Hematopoietic multipotent progenitor cell treated with erythropoietin and hydrocortisone succinate and interleukin-3 and kit ligand, for 8 days (in vitro differentiated cells): ENCODE results near the gene CABP4.
"Not testable (repeated sequence)": the region's sequence is repeated elsewhere in the genome, so short reads cannot be mapped to it uniquely, and the experiment has no call there.

Source experiments
- DNase-seq: peaks from one replicate; pipeline ENCODE4 v3.0.0-alpha.2; 2015

The CABP4 gene

GRCh38 chr11:67456068-67456705, 1.0 kb downstream of the CABP4 start:
- DNase-seq, result no peak

DNA sequence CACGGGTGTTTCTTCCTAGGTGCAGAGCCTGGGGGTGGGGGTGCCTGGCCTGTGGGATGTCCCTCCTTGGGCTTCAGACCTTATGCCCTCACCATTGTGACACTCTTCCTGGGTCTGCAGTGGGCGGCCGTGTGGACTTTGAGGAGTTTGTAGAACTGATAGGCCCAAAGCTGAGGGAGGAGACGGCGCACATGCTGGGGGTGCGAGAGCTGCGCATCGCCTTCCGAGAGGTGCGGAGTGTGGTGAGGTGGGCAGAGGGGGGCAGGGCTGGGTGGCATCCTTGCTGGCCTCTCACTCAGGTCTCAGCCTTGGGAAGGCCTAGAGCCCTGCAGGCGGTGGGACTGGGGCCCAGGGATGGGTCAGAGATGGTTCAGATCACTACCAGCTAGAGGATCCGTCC, 2.3 kb downstream of the CABP4 start:
- DNase-seq, result no peak

DNA sequence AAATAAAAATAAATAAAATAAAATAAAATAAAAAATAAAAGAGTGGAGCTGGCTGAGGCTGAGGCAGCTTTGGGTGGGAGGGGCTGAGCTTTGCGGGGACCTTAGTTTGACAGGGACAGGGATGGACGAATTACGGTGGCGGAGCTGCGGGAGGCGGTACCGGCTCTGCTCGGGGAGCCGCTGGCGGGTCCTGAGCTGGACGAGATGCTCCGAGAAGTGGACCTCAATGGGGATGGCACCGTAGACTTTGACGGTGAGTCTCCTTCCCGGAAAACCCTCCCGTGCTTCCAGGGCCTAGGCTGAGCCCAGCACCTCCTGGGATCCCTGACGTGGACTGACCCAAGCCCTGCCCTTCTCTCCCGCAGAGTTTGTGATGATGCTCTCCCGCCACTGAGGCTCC, 3.1 kb downstream of the CABP4 start:
- no peak for DNase-seq

- DNase-seq, result no peak
Measured at GRCh38 chr11:67463186-67463585, 8.0 kb downstream of the CABP4 start.

- peak; percentile 25 for DNase-seq
Measured at GRCh38 chr11:67463680-67464410, 8.7 kb downstream of the CABP4 start.

DNA sequence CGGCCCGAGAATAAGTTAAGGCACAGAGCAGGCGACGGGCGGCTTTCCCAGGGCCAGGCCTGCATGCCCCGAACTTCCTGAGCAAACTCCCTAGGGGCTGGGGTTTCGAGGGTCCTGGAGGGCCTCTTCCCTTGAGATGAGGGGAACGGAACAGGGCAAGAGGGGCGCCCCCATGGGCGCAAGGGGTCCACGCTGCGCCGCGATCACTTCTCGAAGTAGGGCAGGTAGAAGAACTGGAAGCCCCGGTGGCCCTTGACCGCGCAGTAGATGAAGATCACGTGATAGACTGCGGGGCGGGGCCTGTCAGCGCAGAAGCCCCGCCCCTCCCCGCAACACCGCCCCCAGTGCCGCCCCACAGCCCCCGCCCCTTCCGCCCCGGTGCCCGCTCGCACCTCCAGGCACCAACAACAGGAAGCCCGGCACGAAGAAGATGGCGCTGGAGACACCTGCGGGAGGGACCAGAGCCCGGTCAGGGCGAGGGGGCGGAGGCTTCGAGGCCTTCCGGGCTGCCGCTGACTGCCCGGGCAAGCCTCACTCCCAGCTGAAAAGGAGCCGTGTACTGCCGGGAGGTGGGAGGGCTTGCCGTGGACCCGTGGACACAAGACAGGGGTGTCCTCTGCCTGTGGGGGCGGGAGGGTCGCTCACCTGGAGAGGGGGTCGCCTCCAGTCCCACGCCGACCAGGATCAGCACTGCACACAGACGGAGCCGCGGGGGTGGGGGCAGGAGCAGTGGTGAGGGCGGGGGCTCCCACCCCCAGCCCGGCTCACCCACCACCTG, 9.4 kb downstream of the CABP4 start:
- DNase-seq, result peak; percentile 86

GRCh38 chr11:67465189-67465510, 10.0 kb downstream of the CABP4 start:
- DNase-seq, result no peak

GRCh38 chr11:67465530-67465929, 10.4 kb downstream of the CABP4 start:
- peak; percentile 53 for DNase-seq

DNA sequence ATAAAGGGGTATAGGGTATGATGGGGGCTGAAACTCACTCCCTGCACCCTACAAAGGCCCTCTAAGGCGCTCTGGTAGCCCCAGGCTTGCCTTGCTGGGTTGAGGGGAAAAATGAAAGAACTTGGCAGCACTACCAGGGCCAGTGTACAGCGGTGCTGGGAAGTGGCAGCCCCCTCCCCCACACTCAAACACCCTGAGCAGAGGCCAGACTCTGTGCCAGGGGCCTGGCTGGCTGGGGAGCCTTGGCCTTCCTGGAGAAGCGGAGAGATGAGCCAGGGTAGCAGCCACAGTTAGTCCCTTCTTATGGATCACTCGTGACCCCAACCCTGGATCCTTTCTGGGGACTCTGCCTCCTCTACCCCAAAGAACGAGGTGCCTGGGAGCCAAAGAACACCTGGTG, 11.2 kb downstream of the CABP4 start:
- no peak for DNase-seq

DNA sequence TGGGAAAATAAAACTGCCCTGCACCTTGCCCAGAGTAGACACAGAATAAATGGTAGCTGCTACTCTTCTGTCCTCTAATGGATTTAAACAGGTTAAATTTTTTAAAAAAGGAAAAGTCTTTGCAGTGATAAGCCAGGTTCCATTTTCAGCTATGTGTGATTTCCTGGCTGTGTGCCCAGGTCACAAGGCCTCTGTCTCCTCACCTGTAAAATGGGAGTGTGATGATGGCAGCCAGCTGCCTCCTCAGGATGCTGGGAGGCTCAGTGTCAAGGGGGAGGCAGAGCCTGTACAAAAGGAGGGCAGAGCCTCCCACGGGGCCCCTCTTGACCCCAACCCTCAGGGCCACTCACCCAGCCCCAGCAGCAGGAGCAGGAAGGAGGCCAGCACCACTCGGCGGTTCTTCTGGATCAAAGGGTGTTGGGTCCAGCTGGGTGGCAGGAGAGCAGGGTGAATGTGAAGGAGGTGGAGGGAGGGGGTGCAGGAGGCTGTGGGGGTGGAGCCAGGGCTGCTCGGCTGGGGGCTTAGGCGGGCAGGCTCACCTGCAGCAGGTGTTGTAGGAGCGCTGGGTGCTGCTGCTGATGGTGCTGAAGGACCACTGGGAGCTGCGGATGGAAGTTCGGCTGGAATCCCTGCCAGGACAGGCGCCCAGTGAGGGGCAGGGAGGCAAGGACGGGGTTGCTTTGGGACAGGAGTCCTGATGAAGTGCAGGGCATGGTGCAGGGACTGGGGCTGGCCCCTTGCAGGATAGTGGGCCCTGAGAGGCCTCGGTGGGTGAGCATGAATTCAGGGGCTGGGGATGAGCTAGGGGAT, 12.0 kb downstream of the CABP4 start:
- no peak for DNase-seq

DNA sequence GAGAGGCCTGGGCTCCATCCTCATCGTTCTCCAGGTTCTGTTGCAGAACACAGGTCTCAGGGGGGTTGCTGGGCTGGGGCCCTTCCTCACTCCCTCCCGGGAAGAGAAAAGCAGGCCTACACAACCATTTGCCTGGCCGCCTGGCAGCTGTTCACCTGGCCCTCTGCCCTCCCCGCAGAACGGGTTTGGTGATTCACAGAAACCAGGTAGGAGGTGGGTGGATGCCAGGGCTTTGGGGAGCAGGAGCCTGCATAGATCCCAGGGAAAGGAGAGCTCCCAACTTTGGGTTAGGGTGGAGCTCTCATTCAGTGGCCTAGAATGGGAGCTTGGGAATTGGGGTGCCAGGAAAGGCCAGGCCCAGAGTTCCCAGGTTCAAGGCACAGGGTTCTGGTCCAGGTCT, 12.9 kb downstream of the CABP4 start:
- no peak for DNase-seq

GRCh38 chr11:67468456-67468758, 13.3 kb downstream of the CABP4 start:
- DNase-seq, result no peak

GRCh38 chr11:67468759-67469507, 13.8 kb downstream of the CABP4 start, which contains the start of gene TMEM134:
TSS of gene TMEM134 (minus strand) at chr11:67469251. CDS start at chr11:67469192, 59 bp downstream.
- peak; percentile 91 for DNase-seq

GRCh38 chr11:67469508-67469811, 14.3 kb downstream of the CABP4 start:
- DNase-seq, result no peak

GRCh38 chr11:67470337-67471002, 15.3 kb downstream of the CABP4 start:
- no peak for DNase-seq

GRCh38 chr11:67472882-67473281, 17.7 kb downstream of the CABP4 start:
- no peak for DNase-seq

DNA sequence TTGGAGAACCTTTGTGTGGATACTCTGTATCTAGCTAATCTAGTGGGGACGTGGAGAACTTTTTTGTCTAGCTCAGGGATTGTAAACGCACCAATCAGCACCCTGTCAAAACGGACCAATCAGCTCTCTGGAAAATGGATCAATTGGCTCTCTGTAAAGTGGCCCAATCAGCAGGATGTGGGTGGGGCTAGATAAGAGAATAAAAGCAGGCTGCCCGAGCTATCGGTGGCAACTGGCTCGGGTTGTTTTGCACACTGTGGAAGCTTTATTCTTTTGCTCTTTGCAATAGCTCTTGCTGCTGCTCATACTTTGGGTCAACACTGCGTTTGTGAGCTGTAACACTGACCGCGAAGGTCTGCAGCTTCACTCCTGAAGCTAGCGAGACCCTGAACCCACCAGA, 21.5 kb downstream of the CABP4 start:
- peak; percentile 28 for DNase-seq

GRCh38 chr11:67477344-67478050, 22.3 kb downstream of the CABP4 start:
- DNase-seq, result not testable (repeated sequence)

DNA sequence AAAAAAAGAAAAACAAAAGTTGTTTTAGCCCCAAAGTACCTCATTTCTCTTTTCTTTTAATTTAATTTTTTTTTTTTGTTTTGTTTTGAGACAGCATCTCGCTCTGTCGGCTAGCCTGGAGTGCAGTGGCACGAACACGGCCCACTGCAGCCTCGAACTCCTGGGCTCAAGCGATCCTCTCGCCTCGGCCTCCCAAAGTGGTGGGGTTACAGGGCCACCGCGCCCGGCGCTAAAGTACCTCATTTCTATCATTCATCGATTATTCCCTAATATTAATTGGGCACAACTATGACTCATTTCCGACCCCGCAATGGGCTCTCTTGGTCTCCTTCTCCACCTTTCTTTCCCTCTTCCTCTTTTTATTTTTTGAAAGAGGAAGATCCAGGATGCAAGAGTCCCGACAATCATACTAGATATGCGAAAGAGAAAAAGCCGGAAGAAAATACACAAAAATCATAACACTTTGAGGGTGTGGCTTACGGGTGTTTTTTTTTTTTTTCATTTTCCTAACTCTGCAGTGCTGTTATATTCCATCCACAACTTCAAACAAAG, 27.2 kb downstream of the CABP4 start:
- DNase-seq, result no peak

DNA sequence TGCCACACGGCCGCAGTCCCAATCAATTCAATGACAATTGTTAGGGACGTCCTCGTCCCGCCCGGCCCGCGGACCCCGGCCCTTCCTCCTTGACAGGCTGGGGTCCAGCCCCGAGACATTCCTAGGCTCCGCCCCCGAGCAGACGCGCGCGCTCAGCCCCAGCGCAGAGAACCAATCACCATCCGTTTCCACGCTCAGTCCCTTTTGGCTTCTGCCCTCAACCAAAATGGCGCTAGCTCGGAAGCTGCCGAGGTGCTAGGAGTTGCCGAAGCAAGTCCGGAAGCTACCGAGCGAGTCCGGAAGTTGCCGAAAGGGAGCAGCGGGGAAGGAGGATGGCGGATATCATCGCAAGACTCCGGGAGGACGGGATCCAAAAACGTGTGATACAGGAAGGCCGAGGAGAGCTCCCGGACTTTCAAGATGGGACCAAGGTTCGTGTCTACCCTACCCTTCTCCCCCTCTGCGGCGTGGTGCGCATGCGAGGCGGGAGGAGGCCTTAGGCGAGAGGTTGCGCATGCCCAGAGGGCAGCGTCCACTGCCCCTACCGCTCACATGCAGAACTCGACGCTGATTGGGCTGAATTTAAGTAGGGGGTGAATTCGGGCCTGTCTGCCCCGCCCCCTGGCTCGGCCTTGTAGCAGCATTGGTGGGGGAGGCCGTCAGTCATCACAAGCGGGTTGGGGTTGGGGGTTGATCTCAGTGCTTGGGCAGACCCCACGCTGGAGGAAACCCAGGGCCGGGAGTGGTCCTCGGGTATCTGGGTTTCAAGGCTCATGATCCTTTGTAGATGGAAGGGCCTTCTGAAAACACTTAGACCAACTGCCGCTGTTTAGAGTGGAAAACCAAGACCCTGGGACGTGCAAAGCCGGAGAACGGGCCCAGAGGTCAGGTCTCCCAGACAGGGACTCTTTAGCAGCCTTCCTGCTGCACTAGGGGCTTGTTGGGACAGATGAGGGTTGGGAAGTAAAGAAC, 28.0 kb downstream of the CABP4 start, which contains the start of gene AIP:
TSS of gene AIP (plus strand) at position 200 of the 972 bp plus-strand sequence. CDS start at position 333, 133 bp downstream.
- DNase-seq, result peak; percentile 99
